Stomach (tissue), 4 donors: ENCODE results near the gene KIZ.

ENCODE experiments used
- POLR2A ChIP-seq, 4 donors: fragments of 450-650 bp; IDR thresholded peaks; one replicate each; pipeline ENCODE4 v1.6.1; 2016; ENCODE audit warnings: antibody characterized with exemption in 4 of 4, control low read depth in 2 of 4, mild to moderate bottlenecking in 1 of 4, moderate library complexity in 1 of 4
- TF ChIP-seq, protein P1 (sequence below), 7 experiments: fragments of 450-650 bp in 4 of 7; fragments of 200-600 bp in 3 of 7; sonication (generic) in 3 of 7; IDR thresholded peaks; one replicate each; pipeline ENCODE4 v1.5.1; 2016 to 2019; ENCODE audit warnings: antibody characterized with exemption in 7 of 7, control low read depth in 2 of 7, mild to moderate bottlenecking in 1 of 7

DNA sequence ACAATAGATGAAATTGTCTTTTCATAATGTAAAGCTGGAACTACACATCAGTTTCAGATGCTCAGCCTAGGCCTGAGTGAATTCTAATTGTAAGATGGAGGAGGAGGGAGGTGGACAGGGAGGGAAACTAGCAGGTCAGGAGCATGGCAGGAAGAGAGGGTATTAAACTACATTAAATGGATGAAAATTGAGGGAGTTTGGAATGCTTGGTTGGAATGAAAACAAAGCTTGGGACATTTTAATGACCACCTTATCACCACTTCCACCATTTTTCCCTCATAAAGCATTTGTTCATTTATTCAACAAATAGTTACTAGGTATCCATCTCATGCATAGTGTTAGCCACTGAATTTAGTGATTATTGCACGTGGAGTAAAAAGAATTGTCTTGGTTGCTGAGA lies 65.0 kb downstream of the KIZ start:
- TF ChIP-seq, protein P1, sequence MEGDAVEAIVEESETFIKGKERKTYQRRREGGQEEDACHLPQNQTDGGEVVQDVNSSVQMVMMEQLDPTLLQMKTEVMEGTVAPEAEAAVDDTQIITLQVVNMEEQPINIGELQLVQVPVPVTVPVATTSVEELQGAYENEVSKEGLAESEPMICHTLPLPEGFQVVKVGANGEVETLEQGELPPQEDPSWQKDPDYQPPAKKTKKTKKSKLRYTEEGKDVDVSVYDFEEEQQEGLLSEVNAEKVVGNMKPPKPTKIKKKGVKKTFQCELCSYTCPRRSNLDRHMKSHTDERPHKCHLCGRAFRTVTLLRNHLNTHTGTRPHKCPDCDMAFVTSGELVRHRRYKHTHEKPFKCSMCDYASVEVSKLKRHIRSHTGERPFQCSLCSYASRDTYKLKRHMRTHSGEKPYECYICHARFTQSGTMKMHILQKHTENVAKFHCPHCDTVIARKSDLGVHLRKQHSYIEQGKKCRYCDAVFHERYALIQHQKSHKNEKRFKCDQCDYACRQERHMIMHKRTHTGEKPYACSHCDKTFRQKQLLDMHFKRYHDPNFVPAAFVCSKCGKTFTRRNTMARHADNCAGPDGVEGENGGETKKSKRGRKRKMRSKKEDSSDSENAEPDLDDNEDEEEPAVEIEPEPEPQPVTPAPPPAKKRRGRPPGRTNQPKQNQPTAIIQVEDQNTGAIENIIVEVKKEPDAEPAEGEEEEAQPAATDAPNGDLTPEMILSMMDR (IDR thresholded peaks at IDR 0.05): no peak
- no peak for TF ChIP-seq POLR2A (IDR thresholded peaks at IDR 0.05)
